ENCODE measurements around the gene SUPT3H. TPM values are rescaled to one million over a fixed set of nuclear protein-coding genes. Genes with fewer than 3 reads are reported as not detected.

Gene SUPT3H
- total and polyA plus RNA-seq, 2 donors from 2014 or later: 10.1 to 12.5 TPM

DNA sequence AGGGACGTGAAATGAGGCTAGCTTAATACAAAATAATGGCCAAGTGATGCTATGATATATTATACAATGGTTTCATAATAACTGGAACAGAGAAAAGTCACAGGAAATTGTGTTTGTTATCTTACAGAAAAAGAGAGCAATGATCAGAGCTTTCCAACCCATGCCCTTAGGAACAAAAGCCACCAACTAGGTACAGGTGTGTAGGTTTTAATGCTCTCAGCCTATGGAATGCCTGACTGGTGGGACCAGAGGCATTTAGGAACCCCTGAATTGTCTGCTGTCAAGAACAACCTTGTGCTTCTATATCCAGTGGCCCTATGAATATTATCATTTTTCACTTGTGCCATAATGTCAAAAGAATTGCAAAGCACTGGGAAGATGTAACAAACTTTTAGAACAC, 182.6 kb downstream of the SUPT3H start:
- H3K9ac ChIP-seq (ENCODE audit: low read length in 3 of 3): no peak overlapping the region
- H3K27me3 ChIP-seq (ENCODE audit: control insufficient read depth, insufficient read depth, low read length): no peaks in the 10 kb centered on the region
- FAIRE-seq: no peak
- intact Hi-C loops (cut with DNase I): no loop called here
- H3K36me3 ChIP-seq (ENCODE audit: control insufficient read depth in 2 of 3, insufficient read depth in 3 of 3, low read length in 3 of 3): no peaks in the 10 kb centered on the region
- no peaks in the 10 kb centered on the region for H3K9me3 ChIP-seq (ENCODE audit: control insufficient read depth in 2 of 3, insufficient read depth in 1 of 3, low read length in 3 of 3)
- no peak overlapping the region for H3K4me3 ChIP-seq (ENCODE audit: low read length in 3 of 3)
- no peak overlapping the region for H3K27ac ChIP-seq (ENCODE audit: low read depth in 2 of 2, low read length in 2 of 2)
- no peak for DNase-seq
- H3K4me1 ChIP-seq (ENCODE audit: control insufficient read depth in 2 of 3, insufficient read depth in 2 of 3, low read depth in 1 of 3, low read length in 3 of 3): no peaks in the 10 kb centered on the region
- no peak for TF ChIP-seq CTCF (IDR thresholded peaks at IDR 0.05; ENCODE audit: borderline replicate concordance, extremely low read depth, insufficient read depth)

GRCh38 chr6:45192556-45192955, 185.2 kb downstream of the SUPT3H start:
- no peaks in the 10 kb centered on the region for H3K9me3 ChIP-seq (ENCODE audit: control insufficient read depth in 2 of 3, insufficient read depth in 1 of 3, low read length in 3 of 3)
- no peak for TF ChIP-seq CTCF (IDR thresholded peaks at IDR 0.05; ENCODE audit: borderline replicate concordance, extremely low read depth, insufficient read depth)
- H3K27ac ChIP-seq (ENCODE audit: low read depth in 2 of 2, low read length in 2 of 2): no peak overlapping the region
- no peaks in the 10 kb centered on the region for H3K36me3 ChIP-seq (ENCODE audit: control insufficient read depth in 2 of 3, insufficient read depth in 3 of 3, low read length in 3 of 3)
- intact Hi-C loops (cut with DNase I): no loop called here
- no peak for FAIRE-seq
- no peak overlapping the region for H3K9ac ChIP-seq (ENCODE audit: low read length in 3 of 3)
- no peaks in the 10 kb centered on the region for H3K4me1 ChIP-seq (ENCODE audit: control insufficient read depth in 2 of 3, insufficient read depth in 2 of 3, low read depth in 1 of 3, low read length in 3 of 3)
- no peak overlapping the region for H3K4me3 ChIP-seq (ENCODE audit: low read length in 3 of 3)
- H3K27me3 ChIP-seq (ENCODE audit: control insufficient read depth, insufficient read depth, low read length): no peaks in the 10 kb centered on the region
- DNase-seq: no peak

GRCh38 chr6:45191414-45191813, 186.3 kb downstream of the SUPT3H start:
- no peaks in the 10 kb centered on the region for H3K4me1 ChIP-seq (ENCODE audit: control insufficient read depth in 2 of 3, insufficient read depth in 2 of 3, low read depth in 1 of 3, low read length in 3 of 3)
- TF ChIP-seq CTCF (IDR thresholded peaks at IDR 0.05; ENCODE audit: borderline replicate concordance, extremely low read depth, insufficient read depth): no peak
- no peaks in the 10 kb centered on the region for H3K27me3 ChIP-seq (ENCODE audit: control insufficient read depth, insufficient read depth, low read length)
- no peak for FAIRE-seq
- H3K36me3 ChIP-seq (ENCODE audit: control insufficient read depth in 2 of 3, insufficient read depth in 3 of 3, low read length in 3 of 3): no peaks in the 10 kb centered on the region
- no peak overlapping the region for H3K4me3 ChIP-seq (ENCODE audit: low read length in 3 of 3)
- intact Hi-C loops (cut with DNase I): no loop called here
- no peak overlapping the region for H3K27ac ChIP-seq (ENCODE audit: low read depth in 2 of 2, low read length in 2 of 2)
- no peak for DNase-seq
- no peaks in the 10 kb centered on the region for H3K9me3 ChIP-seq (ENCODE audit: control insufficient read depth in 2 of 3, insufficient read depth in 1 of 3, low read length in 3 of 3)
- no peak overlapping the region for H3K9ac ChIP-seq (ENCODE audit: low read length in 3 of 3)

- DNase-seq (no peak), FAIRE-seq (no peak)
- Histone ChIP-seq H3K4me3 (ENCODE audit: low read length in 3 of 3) (no peak overlapping the region), H3K4me1 (ENCODE audit: control insufficient read depth in 2 of 3, insufficient read depth in 2 of 3, low read depth in 1 of 3, low read length in 3 of 3) (no peaks in the 10 kb centered on the region), H3K9ac (ENCODE audit: low read length in 3 of 3) (no peak overlapping the region), H3K36me3 (ENCODE audit: control insufficient read depth in 2 of 3, insufficient read depth in 3 of 3, low read length in 3 of 3) (no peaks in the 10 kb centered on the region), H3K27me3 (ENCODE audit: control insufficient read depth, insufficient read depth, low read length) (no peaks in the 10 kb centered on the region), H3K27ac (ENCODE audit: low read depth in 2 of 2, low read length in 2 of 2) (no peak overlapping the region), H3K9me3 (ENCODE audit: control insufficient read depth in 2 of 3, insufficient read depth in 1 of 3, low read length in 3 of 3) (no peaks in the 10 kb centered on the region)
- no peak for TF ChIP-seq CTCF (IDR thresholded peaks at IDR 0.05; ENCODE audit: borderline replicate concordance, extremely low read depth, insufficient read depth)
- intact Hi-C loops (cut with DNase I): no loop called here
Observed at GRCh38 chr6:45187836-45188235, 189.9 kb downstream of the SUPT3H start.
